Activated CD4-positive, alpha-beta memory T cell treated with anti-CD3 and anti-CD28 coated beads for 36 hours (primary cell): ENCODE results near the gene ROBO1. TPM values are rescaled to one million over a fixed set of nuclear protein-coding genes. Genes with fewer than 3 reads are reported as not detected.
"Not testable (repeated sequence)": the region's sequence is repeated elsewhere in the genome, so short reads cannot be mapped to it uniquely, and the experiment has no call there.

Source experiments
- CTCF ChIA-PET: fragments of 350-600 bp; sonication (Branson Sonifier 250); formaldehyde crosslinking; loops from one replicate; lab custom pipeline; 2021; ENCODE audit warnings: antibody characterized with exemption, inconsistent platforms; lab: Charles Lee
- POLR2A ChIA-PET: fragments of 350-600 bp; sonication (Branson Sonifier 250); formaldehyde crosslinking; loops from one replicate; lab custom pipeline; 2021; ENCODE audit warnings: antibody characterized with exemption; lab: Charles Lee
- DNase-seq: peaks from one replicate; pipeline ENCODE4 v3.0.0-alpha.2; 2020
- H3K27ac Mint-ChIP-seq: one replicate; pipeline ENCODE4 v1.8.0; 2021; ENCODE audit warnings: mixed read lengths
- H3K27me3 Mint-ChIP-seq: one replicate; pipeline ENCODE4 v1.8.0; 2021; ENCODE audit warnings: mixed read lengths
- H3K36me3 Mint-ChIP-seq: one replicate; pipeline ENCODE4 v1.8.0; 2021; ENCODE audit warnings: mixed read lengths
- H3K4me1 Mint-ChIP-seq: one replicate; pipeline ENCODE4 v1.8.0; 2021; ENCODE audit warnings: low read depth, mixed read lengths
- H3K4me3 Mint-ChIP-seq: one replicate; pipeline ENCODE4 v1.8.0; 2021; ENCODE audit warnings: mild to moderate bottlenecking, mixed read lengths
- H3K9me3 Mint-ChIP-seq: one replicate; pipeline ENCODE4 v1.8.0; 2021; ENCODE audit warnings: mixed read lengths
- intact Hi-C: fragments of 100-400 bp; cut with micrococcal nuclease; formaldehyde crosslinking; loops from one replicate; pipeline ENCODE4 v1.15.1; 2023
- total RNA-seq, 2 experiments: library from RNA; stranded (reverse); gene quantifications; one replicate each; pipeline ENCODE4 v1.2.3, GENCODE V29; 2021

The ROBO1 gene
- total RNA-seq, 2 experiments from 2014 or later, result not detected

DNA sequence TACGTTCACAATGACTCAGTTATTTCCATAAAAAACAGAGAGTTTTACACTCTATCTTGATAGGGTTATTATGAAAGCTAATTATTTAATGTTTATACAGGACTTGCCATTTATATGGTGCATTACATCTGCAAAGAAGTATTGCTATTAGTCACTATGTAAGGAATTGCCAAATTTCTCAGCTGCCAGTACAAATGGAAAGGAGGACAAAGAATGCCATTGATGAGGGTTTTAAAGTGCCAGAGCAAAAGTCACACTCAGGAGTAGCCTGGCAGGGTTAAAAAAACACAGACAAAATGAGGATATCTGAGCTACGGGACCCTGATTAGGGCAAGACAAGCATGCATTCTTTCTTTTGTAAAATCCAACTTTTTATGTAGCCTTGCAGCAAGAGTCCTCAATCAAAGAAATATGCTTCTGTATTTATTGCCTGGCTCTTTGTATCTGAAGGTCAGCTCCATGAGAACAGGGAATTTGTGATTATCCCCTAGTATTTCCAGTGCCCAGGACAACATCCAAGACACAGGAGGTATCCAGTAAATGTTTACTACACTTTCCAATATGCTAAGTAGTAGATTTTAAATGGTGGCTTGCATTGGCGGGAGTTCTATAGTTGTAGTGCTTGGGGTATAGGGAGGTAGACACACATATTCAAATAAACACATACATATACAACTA lies 1013.6 kb downstream of the ROBO1 start:
- POLR2A ChIA-PET, result no interaction called here
- CTCF ChIA-PET, result no interaction called here
- Mint-ChIP-seq H3K4me3 (no peak overlapping the region), H3K9me3 (peaks cover 15% of the 10 kb centered on the region), H3K27ac (no peak overlapping the region), H3K27me3 (no peaks in the 10 kb centered on the region), H3K36me3 (no peaks in the 10 kb centered on the region), H3K4me1 (no peaks in the 10 kb centered on the region)
- DNase-seq, result no peak
- intact Hi-C loops, result no loop called here

DNA sequence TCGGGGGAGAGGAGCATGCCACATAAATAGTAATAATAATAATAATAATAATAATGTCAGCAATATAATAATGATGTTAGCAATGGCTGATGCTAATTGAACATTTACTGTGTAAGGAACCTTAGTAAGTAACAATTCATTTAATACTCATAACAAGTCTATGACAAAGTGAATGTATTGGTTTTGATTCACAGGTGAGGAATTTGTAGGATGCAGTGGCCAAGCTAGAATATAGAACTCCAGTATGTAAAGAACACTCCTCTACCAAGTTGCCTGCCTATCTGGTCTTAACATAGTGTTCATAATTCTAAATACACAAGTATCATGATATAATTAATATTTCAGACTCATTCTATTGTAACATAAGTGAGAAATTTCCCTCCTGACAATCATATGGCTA lies 1016.5 kb downstream of the ROBO1 start:
- Mint-ChIP-seq H3K27ac (no peak overlapping the region), H3K9me3 (peaks cover 13% of the 10 kb centered on the region), H3K27me3 (no peaks in the 10 kb centered on the region), H3K36me3 (no peaks in the 10 kb centered on the region), H3K4me1 (no peaks in the 10 kb centered on the region), H3K4me3 (no peak overlapping the region)
- intact Hi-C loops, result no loop called here
- POLR2A ChIA-PET, result no interaction called here
- CTCF ChIA-PET, result no interaction called here
- DNase-seq, result no peak

DNA sequence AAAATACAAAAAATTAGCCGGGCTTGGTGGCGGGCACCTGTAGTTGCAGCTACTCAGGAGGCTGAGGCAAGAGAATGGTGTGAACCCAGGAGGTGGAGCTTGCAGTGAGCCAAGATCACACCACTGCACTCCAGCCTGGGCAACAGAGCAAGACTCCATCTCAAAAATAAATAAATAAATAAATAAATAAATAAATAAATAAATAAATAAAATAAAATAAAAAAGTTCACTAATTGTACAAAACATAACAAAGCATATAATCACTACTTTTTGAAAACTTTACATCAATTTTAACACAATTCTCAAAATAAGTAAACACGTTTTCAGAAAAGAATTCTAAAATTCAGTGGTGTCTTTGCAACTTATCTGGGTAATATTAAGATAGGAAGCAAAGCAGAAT lies 1017.5 kb downstream of the ROBO1 start:
- H3K4me3 Mint-ChIP-seq, H3K4me1 Mint-ChIP-seq, intact Hi-C loops, CTCF ChIA-PET, H3K27ac Mint-ChIP-seq, H3K36me3 Mint-ChIP-seq, POLR2A ChIA-PET, DNase-seq, H3K27me3 Mint-ChIP-seq: not testable (repeated sequence)
- H3K9me3 Mint-ChIP-seq, result peaks cover 17% of the 10 kb centered on the region

DNA sequence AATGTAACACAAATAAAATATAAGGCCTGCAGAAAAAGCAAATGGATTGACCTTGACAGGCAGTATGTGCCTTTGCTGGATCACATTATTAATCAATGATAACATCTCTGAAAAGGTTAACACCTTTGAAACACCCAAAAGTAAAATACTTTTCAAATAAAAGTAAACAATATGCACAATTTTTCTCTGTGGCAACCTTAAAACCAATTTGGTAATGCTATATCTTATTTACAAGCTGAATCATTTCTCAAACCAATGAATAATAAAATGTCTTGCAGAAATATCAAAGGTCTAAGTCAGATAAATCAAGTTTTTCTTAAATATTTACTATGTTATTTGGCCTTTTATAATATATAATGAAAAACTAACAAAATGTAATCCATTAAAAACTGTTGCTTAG lies 1018.7 kb downstream of the ROBO1 start:
- peaks cover 14% of the 10 kb centered on the region for H3K9me3 Mint-ChIP-seq
- no peak overlapping the region for H3K27ac Mint-ChIP-seq
- H3K4me1 Mint-ChIP-seq, result no peaks in the 10 kb centered on the region
- no peaks in the 10 kb centered on the region for H3K36me3 Mint-ChIP-seq
- CTCF ChIA-PET, result no interaction called here
- DNase-seq, result no peak
- POLR2A ChIA-PET, result no interaction called here
- H3K27me3 Mint-ChIP-seq, result no peaks in the 10 kb centered on the region
- H3K4me3 Mint-ChIP-seq, result no peak overlapping the region
- intact Hi-C loops, result no loop called here

DNA sequence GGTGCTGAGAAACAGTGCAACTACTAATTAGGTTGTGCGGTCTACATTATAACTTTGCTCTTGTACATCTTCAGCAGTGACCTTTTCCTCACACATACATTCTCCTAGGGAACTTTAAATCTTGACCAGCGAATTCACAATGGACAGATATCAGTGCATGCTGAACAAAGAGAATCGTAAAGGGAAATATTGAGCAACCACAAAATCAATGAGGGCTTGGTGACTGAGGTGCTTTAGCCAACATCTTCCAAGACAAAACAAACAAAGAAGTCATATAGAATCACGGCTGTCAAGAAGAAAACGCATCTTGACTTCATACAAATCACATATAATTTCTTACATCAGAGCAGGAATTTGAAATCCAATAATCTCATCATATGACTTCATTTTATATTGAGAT lies 1022.0 kb downstream of the ROBO1 start:
- no peaks in the 10 kb centered on the region for H3K4me1 Mint-ChIP-seq
- no peaks in the 10 kb centered on the region for H3K27me3 Mint-ChIP-seq
- POLR2A ChIA-PET, result no interaction called here
- intact Hi-C loops, result no loop called here
- CTCF ChIA-PET, result no interaction called here
- no peak overlapping the region for H3K27ac Mint-ChIP-seq
- no peaks in the 10 kb centered on the region for H3K36me3 Mint-ChIP-seq
- no peak for DNase-seq
- H3K9me3 Mint-ChIP-seq, result peaks cover 19% of the 10 kb centered on the region
- H3K4me3 Mint-ChIP-seq, result no peak overlapping the region

DNA sequence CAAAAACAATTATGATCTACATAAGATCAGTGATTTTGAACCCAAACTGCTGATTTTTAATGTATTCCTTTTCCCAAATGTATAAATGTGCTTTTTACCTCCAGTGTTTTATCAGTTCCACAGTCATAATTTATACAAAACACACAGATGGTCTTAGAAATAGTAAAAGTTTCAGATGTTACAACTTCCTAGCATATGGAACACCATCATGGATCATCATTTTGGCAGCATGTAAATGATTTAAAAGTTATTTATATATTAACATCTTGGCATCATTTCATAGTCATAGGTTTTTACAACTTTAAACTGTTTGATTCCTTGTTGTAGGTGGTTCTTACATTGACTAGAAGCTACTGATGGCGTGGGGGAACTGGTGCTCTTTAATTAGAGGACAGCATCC lies 1025.3 kb downstream of the ROBO1 start:
- Mint-ChIP-seq H3K27ac (no peak overlapping the region), H3K27me3 (no peaks in the 10 kb centered on the region), H3K9me3 (peaks cover 16% of the 10 kb centered on the region), H3K4me3 (no peak overlapping the region), H3K4me1 (no peaks in the 10 kb centered on the region), H3K36me3 (no peaks in the 10 kb centered on the region)
- ChIA-PET POLR2A (no interaction called here), CTCF (no interaction called here)
- intact Hi-C loops, result no loop called here
- no peak for DNase-seq

DNA sequence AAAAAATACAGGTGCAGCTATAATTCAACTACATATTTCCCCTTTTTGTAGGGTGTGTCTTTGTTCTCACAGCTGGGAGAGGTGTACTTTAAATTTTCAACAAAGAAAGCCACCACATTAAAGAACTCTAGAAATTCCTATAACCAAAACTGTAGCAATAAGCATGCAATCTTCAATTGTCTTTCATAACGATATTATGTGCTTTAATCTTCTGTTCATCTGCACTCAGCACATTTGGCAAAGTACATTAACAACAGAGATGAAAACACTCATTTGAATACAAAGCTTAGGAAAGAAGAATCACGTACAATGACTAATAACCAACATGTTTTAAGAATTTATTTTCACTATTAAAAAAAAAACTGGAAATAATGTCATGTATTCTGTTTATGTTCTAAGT lies 1025.8 kb downstream of the ROBO1 start:
- POLR2A ChIA-PET, result no interaction called here
- Mint-ChIP-seq H3K4me1 (no peaks in the 10 kb centered on the region), H3K27me3 (no peaks in the 10 kb centered on the region), H3K36me3 (no peaks in the 10 kb centered on the region), H3K9me3 (peaks cover 18% of the 10 kb centered on the region), H3K27ac (no peak overlapping the region), H3K4me3 (no peak overlapping the region)
- intact Hi-C loops, result no loop called here
- CTCF ChIA-PET, result no interaction called here
- DNase-seq, result no peak

DNA sequence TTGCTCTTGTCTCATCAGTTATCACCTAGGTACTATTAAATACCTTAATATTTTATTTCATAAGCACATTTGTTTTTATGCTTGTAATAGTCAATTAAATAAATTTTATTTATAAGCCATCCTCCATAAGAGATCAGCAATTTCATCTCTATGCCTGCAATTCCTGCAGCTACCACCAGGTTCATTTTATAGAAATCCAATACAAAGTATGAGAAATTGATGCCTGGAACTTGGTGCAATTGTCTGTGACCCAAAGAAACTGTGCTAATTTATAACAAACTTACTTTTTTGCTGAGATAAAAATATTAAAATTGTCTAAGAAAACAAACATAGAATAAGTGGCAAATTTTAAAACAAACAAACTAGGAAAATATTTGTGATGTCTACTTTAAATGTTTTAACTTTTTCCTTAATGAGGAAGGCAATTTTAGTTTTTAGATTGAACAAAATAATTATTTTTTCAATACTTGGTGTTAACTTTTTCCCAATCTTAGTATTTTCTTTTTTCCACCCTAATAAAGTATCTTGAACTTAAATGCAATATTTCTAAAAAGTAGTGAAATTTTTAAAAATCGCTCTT lies 1026.6 kb downstream of the ROBO1 start:
- CTCF ChIA-PET, result no interaction called here
- intact Hi-C loops, result no loop called here
- no peak for DNase-seq

DNA sequence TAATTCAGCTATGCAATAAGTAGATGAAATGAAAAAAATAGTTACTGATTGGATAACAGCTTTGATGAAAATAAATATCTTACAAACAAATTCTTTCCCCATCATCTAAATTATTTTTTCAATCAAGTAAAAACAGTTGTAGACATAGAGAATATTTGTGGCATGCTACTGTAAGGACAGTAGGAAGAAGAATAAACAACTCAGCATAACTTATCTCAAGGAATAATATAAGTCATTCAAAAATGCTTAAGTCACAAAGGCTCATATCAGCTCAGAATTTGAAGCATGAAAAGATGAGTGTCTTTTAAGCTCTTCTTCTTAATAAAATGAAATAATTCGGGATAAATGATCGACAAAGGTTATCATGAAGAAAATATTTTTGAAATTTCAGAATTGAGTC lies 1029.0 kb downstream of the ROBO1 start:
- DNase-seq, result no peak
- intact Hi-C loops, result no loop called here
- Mint-ChIP-seq H3K4me3 (no peak overlapping the region), H3K36me3 (no peaks in the 10 kb centered on the region), H3K27ac (no peak overlapping the region), H3K27me3 (no peaks in the 10 kb centered on the region), H3K9me3 (peaks cover 11% of the 10 kb centered on the region), H3K4me1 (no peaks in the 10 kb centered on the region)
- POLR2A ChIA-PET, result no interaction called here
- CTCF ChIA-PET, result no interaction called here

More for the DNA sequence above, 1026.6 kb downstream of the ROBO1 start:
- no peaks in the 10 kb centered on the region for H3K4me1 Mint-ChIP-seq
- no peak overlapping the region for H3K4me3 Mint-ChIP-seq
- H3K27me3 Mint-ChIP-seq, result no peaks in the 10 kb centered on the region
- H3K36me3 Mint-ChIP-seq, result no peaks in the 10 kb centered on the region
- peaks cover 18% of the 10 kb centered on the region for H3K9me3 Mint-ChIP-seq
- no peak overlapping the region for H3K27ac Mint-ChIP-seq
- POLR2A ChIA-PET, result no interaction called here

DNA sequence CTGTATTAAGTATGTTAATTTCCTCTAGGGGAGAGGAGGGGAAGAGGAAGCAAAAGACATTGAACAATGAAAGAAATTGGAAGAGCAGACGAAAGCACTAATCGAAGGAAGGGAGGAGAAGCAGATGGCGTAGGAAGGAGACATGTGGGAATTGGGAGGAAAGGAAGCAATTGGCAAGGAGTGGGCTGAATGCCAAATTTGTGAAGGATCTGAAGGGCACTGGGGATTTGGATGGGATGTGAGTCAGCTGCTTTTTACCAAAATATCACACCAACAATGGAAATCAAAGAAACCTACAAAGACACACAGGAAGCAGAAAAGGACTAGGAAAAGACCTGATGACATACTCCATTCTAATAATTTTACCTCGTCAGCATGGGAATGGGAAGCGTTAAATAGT lies 1029.8 kb downstream of the ROBO1 start:
- H3K4me3 Mint-ChIP-seq, result no peak overlapping the region
- ChIA-PET POLR2A (no interaction called here), CTCF (no interaction called here)
- no peak for DNase-seq
- no peak overlapping the region for H3K27ac Mint-ChIP-seq
- H3K36me3 Mint-ChIP-seq, result no peaks in the 10 kb centered on the region
- H3K9me3 Mint-ChIP-seq, result peaks cover 7% of the 10 kb centered on the region
- intact Hi-C loops, result no loop called here
- no peaks in the 10 kb centered on the region for H3K4me1 Mint-ChIP-seq
- H3K27me3 Mint-ChIP-seq, result no peaks in the 10 kb centered on the region

DNA sequence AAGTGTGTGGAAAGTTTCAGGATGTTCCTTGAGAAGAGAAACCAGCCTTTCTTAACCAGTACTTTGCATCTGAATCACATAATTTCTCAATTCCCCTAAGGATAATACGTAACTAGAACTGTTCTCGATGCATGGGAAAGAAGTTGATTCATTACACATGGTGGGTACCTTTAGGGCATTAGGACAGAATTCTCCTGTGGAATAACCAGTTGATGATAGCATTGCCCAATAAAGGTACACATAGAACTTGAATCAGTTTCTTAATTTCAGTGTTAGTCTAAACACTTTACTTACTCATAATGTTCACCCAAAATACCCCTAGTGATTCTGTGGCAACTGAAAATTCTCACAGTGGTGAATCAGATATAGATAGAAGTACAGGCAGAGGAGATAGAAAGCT lies 1030.9 kb downstream of the ROBO1 start:
- CTCF ChIA-PET, result no interaction called here
- POLR2A ChIA-PET, result no interaction called here
- Mint-ChIP-seq H3K27me3 (no peaks in the 10 kb centered on the region), H3K36me3 (no peaks in the 10 kb centered on the region), H3K27ac (no peak overlapping the region), H3K9me3 (peaks cover 10% of the 10 kb centered on the region), H3K4me3 (no peak overlapping the region), H3K4me1 (no peaks in the 10 kb centered on the region)
- DNase-seq, result no peak
- intact Hi-C loops, result no loop called here

DNA sequence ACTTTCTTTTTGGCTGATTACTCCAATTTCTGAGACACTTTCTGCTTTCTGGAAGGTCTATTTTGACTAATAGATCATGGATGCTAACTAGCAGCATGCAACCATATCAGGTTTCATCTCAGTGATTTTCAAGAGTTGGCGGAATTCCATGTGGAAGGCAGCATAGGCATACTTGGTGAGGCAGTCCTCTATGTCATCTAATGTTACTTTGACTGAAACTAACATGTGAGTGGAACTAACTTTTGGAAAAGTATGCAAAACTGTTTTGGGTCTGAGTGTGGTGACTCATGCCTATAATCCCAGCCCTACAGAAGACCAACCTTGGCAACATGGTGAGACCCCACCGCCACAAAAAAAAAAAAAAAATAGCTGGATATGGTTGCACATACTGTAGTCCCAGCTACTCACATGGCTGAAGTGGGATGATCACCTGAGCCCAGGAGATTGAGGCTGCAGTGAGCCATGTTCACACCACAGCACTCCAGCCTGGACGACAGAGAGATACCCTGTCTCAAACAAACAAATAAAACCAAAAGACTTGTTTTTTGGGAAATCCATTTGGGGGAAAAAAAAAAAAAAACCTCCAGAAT lies 1033.7 kb downstream of the ROBO1 start:
- Mint-ChIP-seq H3K4me1 (no peaks in the 10 kb centered on the region), H3K27me3 (no peaks in the 10 kb centered on the region), H3K9me3 (peaks cover 10% of the 10 kb centered on the region), H3K4me3 (no peak overlapping the region), H3K36me3 (no peaks in the 10 kb centered on the region), H3K27ac (no peak overlapping the region)
- ChIA-PET CTCF (no interaction called here), POLR2A (no interaction called here)
- intact Hi-C loops, result no loop called here
- DNase-seq, result no peak

DNA sequence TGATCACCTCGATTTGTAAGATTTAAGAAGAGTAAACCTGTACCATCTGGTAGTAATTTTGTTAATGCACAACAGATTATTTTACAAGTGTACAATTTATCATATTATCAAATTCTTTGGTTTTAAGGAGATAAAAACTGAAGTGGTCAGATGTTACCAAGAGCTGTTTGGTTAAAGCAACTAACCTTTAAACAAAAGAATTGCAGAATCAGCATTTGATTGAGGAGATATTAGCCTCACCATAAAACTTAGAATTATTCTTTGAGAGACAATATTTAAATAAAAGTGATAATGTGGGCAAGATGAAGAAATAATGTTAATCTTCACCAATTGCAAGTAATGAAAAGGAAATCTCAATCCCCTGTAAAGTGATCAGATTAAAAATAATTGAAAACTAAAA lies 1034.9 kb downstream of the ROBO1 start:
- DNase-seq, result no peak
- Mint-ChIP-seq H3K36me3 (no peaks in the 10 kb centered on the region), H3K4me1 (no peaks in the 10 kb centered on the region), H3K27ac (no peak overlapping the region), H3K27me3 (no peaks in the 10 kb centered on the region), H3K9me3 (peaks cover 10% of the 10 kb centered on the region), H3K4me3 (no peak overlapping the region)
- intact Hi-C loops, result no loop called here
- CTCF ChIA-PET, result no interaction called here
- POLR2A ChIA-PET, result no interaction called here
